Thoracic aorta (tissue), 2 donors: ENCODE measurements around the gene C1QTNF6. TPM values are rescaled to one million over a fixed set of nuclear protein-coding genes. Genes with fewer than 3 reads are reported as not detected.

Experiments used
- ATAC-seq: fragments of 150-250 bp; one replicate; pipeline ENCODE4 v1.8.0; 2017; ENCODE audit warnings: low read depth; ENCODE audit not compliant: insufficient number of reproducible peaks, low FRiP score
- DNase-seq: peaks from one replicate; pipeline ENCODE4 v3.0.0-alpha.2; 2020; ENCODE audit warnings: low spot score
- H3K27ac ChIP-seq, 2 donors: fragments of 200-600 bp; sonication (generic); 1 replicate in 1 of 2; 2 replicates in 1 of 2; pipeline ENCODE4 v1.5.1; 2016; ENCODE audit warnings: mild to moderate bottlenecking in 2 of 2, moderate library complexity in 2 of 2
- H3K27me3 ChIP-seq: fragments of 200-600 bp; sonication (generic); replicated peaks from 2 replicates; pipeline ENCODE4 v1.6.0; 2016; ENCODE audit warnings: mild to moderate bottlenecking; ENCODE audit not compliant: insufficient read depth
- H3K36me3 ChIP-seq: fragments of 200-600 bp; sonication (generic); one replicate; pipeline ENCODE4 v1.5.1; 2016
- H3K4me1 ChIP-seq, 2 donors: fragments of 200-600 bp; sonication (generic); 1 replicate in 1 of 2; 2 replicates in 1 of 2; pipeline versions ENCODE4 v1.5.1 to v1.6.0; 2016; ENCODE audit warnings: low read depth in 2 of 2, mild to moderate bottlenecking in 1 of 2; ENCODE audit not compliant: control insufficient read depth in 1 of 2
- H3K4me3 ChIP-seq: fragments of 200-600 bp; sonication (generic); 2 replicates; pipeline ENCODE4 v1.5.1; 2016; ENCODE audit warnings: mild to moderate bottlenecking
- H3K9me3 ChIP-seq: fragments of 200-600 bp; sonication (generic); 2 replicates; pipeline ENCODE4 v1.5.1; 2016
- CTCF ChIP-seq: fragments of 200-600 bp; sonication (generic); IDR thresholded peaks from one replicate; pipeline ENCODE4 v1.5.1; 2019; ENCODE audit warnings: antibody characterized with exemption
- total RNA-seq, 2 donors: library from RNA; depleted of rRNA; stranded (reverse); fragments of >200 nt; gene quantifications; one replicate each; pipeline versions ENCODE4 v1.1.0 to v1.2.3, GENCODE V29; 2016

The C1QTNF6 gene
- total RNA-seq, 2 donors from 2014 or later = 1.9 to 2.1 TPM

GRCh38 chr22:37150701-37151100, 37.3 kb downstream of the C1QTNF6 start:
- H3K27me3 ChIP-seq = no peaks in the 10 kb centered on the region
- TF ChIP-seq CTCF = no peak
- ATAC-seq = no peak

GRCh38 chr22:37148742-37149665, 39.0 kb downstream of the C1QTNF6 start:
- Histone ChIP-seq H3K27ac (no peak overlapping the region), H3K9me3 (no peaks in the 10 kb centered on the region), H3K4me1 (no peaks in the 10 kb centered on the region), H3K27me3 (no peaks in the 10 kb centered on the region), H3K4me3 (peak overlapping the region; percentile 48), H3K36me3 (no peaks in the 10 kb centered on the region)
- DNase-seq (no peak), ATAC-seq (no peak)
- TF ChIP-seq CTCF = no peak

More at GRCh38 chr22:37150701-37151100, 37.3 kb downstream of the C1QTNF6 start:
- no peak for DNase-seq
- no peaks in the 10 kb centered on the region for H3K9me3 ChIP-seq
- no peak overlapping the region for H3K4me3 ChIP-seq
- H3K27ac ChIP-seq = no peak overlapping the region
- no peaks in the 10 kb centered on the region for H3K36me3 ChIP-seq
- H3K4me1 ChIP-seq = no peaks in the 10 kb centered on the region

DNA sequence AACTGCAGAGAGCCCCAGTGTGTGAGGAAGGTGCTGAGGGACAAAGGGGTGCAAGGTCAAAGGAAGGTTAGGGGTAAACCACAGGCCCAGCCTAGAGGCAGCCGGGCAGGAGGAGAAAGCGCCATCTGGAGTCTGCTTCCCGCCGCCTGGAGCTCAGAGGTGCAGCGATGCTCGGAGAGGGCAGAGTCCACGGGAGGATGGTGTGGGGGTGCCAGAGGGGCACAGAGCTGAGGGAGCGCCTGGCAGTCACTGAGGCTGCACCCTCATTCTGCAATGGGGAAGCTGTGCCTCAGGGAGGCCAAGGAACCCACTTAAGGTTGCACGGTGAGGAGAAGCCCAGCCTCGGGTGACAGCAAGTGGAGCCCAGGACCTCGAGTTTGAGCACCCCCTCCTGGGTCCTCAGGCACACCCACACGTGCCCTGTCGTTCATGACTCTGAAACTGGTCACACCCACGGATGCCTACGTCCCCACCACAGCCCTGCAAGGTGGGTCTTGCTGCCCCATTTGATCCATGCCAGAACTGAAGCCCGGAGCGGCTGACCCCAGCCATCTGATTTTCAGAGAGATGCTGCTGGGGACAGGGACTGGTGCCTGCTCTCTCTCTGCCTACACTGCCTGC, 39.9 kb downstream of the C1QTNF6 start:
- TF ChIP-seq CTCF = no peak
- Histone ChIP-seq H3K27ac (no peak overlapping the region), H3K36me3 (no peaks in the 10 kb centered on the region), H3K9me3 (no peaks in the 10 kb centered on the region), H3K4me1 (no peaks in the 10 kb centered on the region), H3K4me3 (no peak overlapping the region), H3K27me3 (no peaks in the 10 kb centered on the region)
- ATAC-seq (no peak), DNase-seq (no peak)

DNA sequence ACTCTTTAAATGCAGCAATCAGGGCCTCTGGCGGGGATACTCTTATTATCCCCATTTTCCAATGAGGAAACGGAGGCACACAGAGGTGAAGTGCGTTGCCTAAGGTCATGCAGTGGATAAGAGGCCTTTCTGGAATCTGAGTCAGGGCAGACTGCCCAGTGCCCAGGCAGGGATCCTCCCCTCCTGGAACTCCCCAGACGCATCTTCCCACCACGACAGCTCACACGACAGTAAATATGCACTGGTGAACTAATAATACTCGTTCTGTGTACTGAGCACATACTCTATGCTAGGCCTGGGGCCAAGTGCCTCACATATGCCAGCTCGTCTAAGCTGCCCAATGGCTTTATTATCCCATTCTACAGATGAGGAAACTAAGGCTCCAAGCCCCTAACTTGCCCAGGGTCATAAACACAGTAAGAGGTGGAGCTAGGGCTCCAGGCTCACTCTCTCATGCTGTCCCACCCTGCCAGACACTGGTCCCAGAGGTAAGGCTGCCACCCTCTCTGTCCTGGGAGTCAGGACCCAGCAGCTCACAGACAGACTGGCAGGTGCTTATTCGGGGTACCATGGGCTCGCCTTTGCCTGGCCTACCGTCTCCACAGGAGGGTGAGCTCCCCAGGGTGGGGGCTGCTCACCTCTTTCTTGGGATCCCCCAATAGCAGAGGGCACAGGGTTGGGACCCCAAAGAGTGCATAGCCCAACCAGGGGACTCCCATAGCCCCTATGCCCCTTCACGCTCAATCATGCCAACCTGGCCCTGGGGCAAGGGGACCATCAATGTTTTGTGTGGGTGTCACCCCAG, 40.7 kb downstream of the C1QTNF6 start:
- Histone ChIP-seq H3K27me3 (no peaks in the 10 kb centered on the region), H3K4me1 (no peaks in the 10 kb centered on the region), H3K36me3 (no peaks in the 10 kb centered on the region), H3K4me3 (no peak overlapping the region), H3K27ac (no peak overlapping the region), H3K9me3 (no peaks in the 10 kb centered on the region)
- DNase-seq = no peak
- ATAC-seq = no peak
- no peak for TF ChIP-seq CTCF
